Esophagus squamous epithelium (tissue), 5 donors: ENCODE data around the gene PRKN. TPM values are rescaled to one million over a fixed set of nuclear protein-coding genes. Genes with fewer than 3 reads are reported as not detected.
A peak's percentile ranks its signal among the peaks of the same experiment; 100 is the strongest.

Experiments
- DNase-seq: peaks from one replicate; lab custom pipeline; 2025; lab: John Stamatoyannopoulos, UW
- H3K27ac ChIP-seq, 4 donors: fragments of 200-600 bp; sonication (generic); one replicate each; pipeline ENCODE4 v1.5.1; 2016 to 2019; ENCODE audit warnings: mild to moderate bottlenecking in 1 of 4
- H3K27me3 ChIP-seq, 4 donors: fragments of 200-600 bp; sonication (generic); 1 replicate in 3 of 4; 2 replicates in 1 of 4; pipeline versions ENCODE4 v1.5.1 to v1.6.0; 2017 to 2021; ENCODE audit warnings: antibody characterized with exemption in 1 of 4
- H3K36me3 ChIP-seq, 3 donors: fragments of 200-600 bp; sonication (generic); one replicate each; pipeline ENCODE4 v1.5.1; 2016 to 2019
- H3K4me1 ChIP-seq, 3 donors: fragments of 200-600 bp; sonication (generic); one replicate each; pipeline ENCODE4 v1.5.1; 2017 to 2019
- H3K4me3 ChIP-seq, 4 donors: fragments of 200-600 bp; sonication (generic); 1 replicate in 3 of 4; 2 replicates in 1 of 4; pipeline ENCODE4 v1.5.1; 2016 to 2019; ENCODE audit warnings: mild to moderate bottlenecking in 2 of 4, moderate library complexity in 1 of 4
- H3K9me3 ChIP-seq, 3 donors: fragments of 200-600 bp; sonication (generic); one replicate each; pipeline ENCODE4 v1.5.1; 2016 to 2019
- CTCF ChIP-seq, 6 experiments: fragments of 450-650 bp in 4 of 6; fragments of 200-600 bp in 2 of 6; sonication (generic) in 2 of 6; IDR thresholded peaks; one replicate each; pipeline ENCODE4 v1.5.1; 2016 to 2019; ENCODE audit warnings: antibody characterized with exemption in 6 of 6, mild to moderate bottlenecking in 4 of 6, moderate library complexity in 4 of 6
- POLR2A ChIP-seq, 4 donors: fragments of 450-650 bp; IDR thresholded peaks; one replicate each; pipeline ENCODE4 v1.6.1; 2017; ENCODE audit warnings: antibody characterized with exemption in 4 of 4, mild to moderate bottlenecking in 4 of 4, moderate library complexity in 3 of 4
- WGBS, 2 donors: methylation state at CpG; one replicate each; pipeline ENCODE4 v1.1.5; 2018; 5-methylcytosine and 5-hydroxymethylcytosine counted together
- intact Hi-C: fragments of 100-400 bp; cut with DNase I; formaldehyde crosslinking; loops from one replicate; pipeline ENCODE4 v1.15.0; 2022
- total RNA-seq, 4 donors: library from RNA; depleted of rRNA; stranded (reverse); fragments of >200 nt; gene quantifications; one replicate each; pipeline ENCODE4 v1.1.0, GENCODE V29; 2016
- donor health status: DM: yes; HTN: yes; CAD: no.

PRKN gene
- total RNA-seq, 4 donors from 2014 or later: 0.70 to 5.5 (median 2.2) TPM

GRCh38 chr6:161837854-161838253 lies 889.7 kb downstream of the PRKN start:
- intact Hi-C loops: no loop called here
- Histone ChIP-seq H3K27ac (no peak overlapping the region), H3K36me3 (no peaks in the 10 kb centered on the region), H3K4me3 (no peak overlapping the region), H3K27me3 (no peaks in the 10 kb centered on the region), H3K4me1 (no peaks in the 10 kb centered on the region), H3K9me3 (no peaks in the 10 kb centered on the region)
- no peak for DNase-seq
- 36 to 54% methylated on average over 2 of the region's 2 CpGs for WGBS, 2 donors
- TF ChIP-seq CTCF (IDR thresholded peaks at IDR 0.05) (no peak), POLR2A (IDR thresholded peaks at IDR 0.05) (no peak)

- intact Hi-C loops: no loop called here
- TF ChIP-seq CTCF (IDR thresholded peaks at IDR 0.05) (no peak), POLR2A (IDR thresholded peaks at IDR 0.05) (no peak)
Measured at GRCh38 chr6:161837449-161837735, 890.2 kb downstream of the PRKN start.

GRCh38 chr6:161836643-161837448 lies 890.7 kb downstream of the PRKN start:
- intact Hi-C loops: no loop called here
- Histone ChIP-seq H3K27me3 (no peaks in the 10 kb centered on the region), H3K36me3 (no peaks in the 10 kb centered on the region), H3K4me1 (no peaks in the 10 kb centered on the region), H3K4me3 (no peak overlapping the region), H3K27ac (no peak overlapping the region), H3K9me3 (no peaks in the 10 kb centered on the region)
- TF ChIP-seq POLR2A (IDR thresholded peaks at IDR 0.05): no peak
- peak in 2 of 6 experiments; percentile 28 to 31 for TF ChIP-seq CTCF (IDR thresholded peaks at IDR 0.05)
- WGBS, 2 donors: 84 to 87% methylated on average over 14 to 15 of the region's 15 CpGs
- DNase-seq: no peak

More at GRCh38 chr6:161837449-161837735, 890.2 kb downstream of the PRKN start:
- H3K9me3 ChIP-seq: no peaks in the 10 kb centered on the region
- H3K4me3 ChIP-seq: no peak overlapping the region
- H3K4me1 ChIP-seq: no peaks in the 10 kb centered on the region
- WGBS, 2 donors: 29 to 60% methylated on average over 1 of the region's 1 CpG
- no peak for DNase-seq
- no peaks in the 10 kb centered on the region for H3K36me3 ChIP-seq
- H3K27ac ChIP-seq: no peak overlapping the region
- no peaks in the 10 kb centered on the region for H3K27me3 ChIP-seq

GRCh38 chr6:161835500-161836215 lies 891.9 kb downstream of the PRKN start:
- Histone ChIP-seq H3K36me3 (no peaks in the 10 kb centered on the region), H3K9me3 (no peaks in the 10 kb centered on the region), H3K4me3 (no peak overlapping the region), H3K27ac (no peak overlapping the region), H3K27me3 (no peaks in the 10 kb centered on the region), H3K4me1 (no peaks in the 10 kb centered on the region)
- no peak for DNase-seq
- intact Hi-C loops: no loop called here
- WGBS, 2 donors: 36 to 53% methylated on average over 16 to 19 of the region's 19 CpGs
- no peak for TF ChIP-seq POLR2A (IDR thresholded peaks at IDR 0.05)
- TF ChIP-seq CTCF (IDR thresholded peaks at IDR 0.05): no peak

GRCh38 chr6:161834426-161834825 lies 893.1 kb downstream of the PRKN start:
- Histone ChIP-seq H3K27me3 (no peaks in the 10 kb centered on the region), H3K9me3 (no peaks in the 10 kb centered on the region), H3K36me3 (no peaks in the 10 kb centered on the region), H3K4me3 (no peak overlapping the region), H3K27ac (no peak overlapping the region), H3K4me1 (no peaks in the 10 kb centered on the region)
- intact Hi-C loops: no loop called here
- DNase-seq: no peak
- 93 to 94% methylated on average over 4 to 6 of the region's 6 CpGs for WGBS, 2 donors
- TF ChIP-seq CTCF (IDR thresholded peaks at IDR 0.05) (no peak), POLR2A (IDR thresholded peaks at IDR 0.05) (no peak)
